ENCODE measurements around the gene ARHGEF19. TPM values are rescaled to one million over a fixed set of nuclear protein-coding genes. Genes with fewer than 3 reads are reported as not detected.
A peak's percentile ranks its signal among the peaks of the same experiment; 100 is the strongest.

Gene ARHGEF19
- total and polyA plus RNA-seq, 9 of the 15 experiments (the other 6 are each of a cell fraction or from before 2014, with no cell fraction given): 0.73 to 21.0 (median 5.2) TPM

DNA sequence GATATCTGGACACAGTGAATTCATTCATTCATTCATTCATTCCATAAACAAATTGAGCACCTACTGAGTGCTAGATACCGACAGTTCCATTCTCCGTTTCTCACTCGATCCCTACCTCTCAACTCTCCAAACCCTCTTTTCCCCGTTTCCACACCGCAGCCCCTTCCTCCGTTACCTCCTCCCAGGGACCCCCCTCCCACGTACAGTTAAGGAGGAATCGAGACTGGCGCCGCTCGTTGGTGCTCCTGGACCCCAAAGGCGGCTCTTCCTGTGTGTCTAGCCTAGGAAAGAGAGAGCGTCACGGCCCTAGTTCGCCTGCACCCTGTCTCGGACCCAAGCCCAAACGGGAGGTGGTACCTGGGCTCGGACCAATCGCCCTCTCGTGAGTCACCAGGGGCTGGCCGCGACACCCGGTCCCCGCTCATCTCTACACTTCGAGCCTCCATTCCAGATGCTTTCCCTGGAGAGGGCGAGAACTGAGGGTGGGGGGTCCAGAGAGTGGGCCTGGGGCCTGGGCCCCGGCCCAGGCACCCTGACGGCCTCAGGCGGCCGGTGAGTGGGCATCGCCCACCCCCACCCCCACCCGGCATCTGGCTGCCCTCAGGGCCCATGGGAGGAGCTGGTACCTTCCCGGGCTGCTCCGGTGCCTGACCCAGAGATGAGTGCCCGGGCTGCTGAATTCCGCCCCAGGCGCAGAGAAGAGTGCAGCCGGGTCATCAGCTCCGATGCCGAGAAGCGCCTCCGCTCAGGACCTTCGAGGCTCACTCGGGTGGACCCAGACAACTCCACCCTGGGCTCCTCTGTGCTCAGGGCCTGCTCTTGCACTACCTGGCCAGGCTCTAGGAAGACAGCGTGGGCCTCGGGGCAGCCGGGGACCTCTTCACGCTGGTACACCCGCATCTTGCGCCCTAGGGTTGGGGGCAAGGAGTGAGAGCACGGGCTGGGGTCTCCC is 4.9 kb downstream of the ARHGEF19 start (continued):
- no peak for TF ChIP-seq XRCC3 (IDR thresholded peaks at IDR 0.05)
- TF ChIP-seq, protein P1, sequence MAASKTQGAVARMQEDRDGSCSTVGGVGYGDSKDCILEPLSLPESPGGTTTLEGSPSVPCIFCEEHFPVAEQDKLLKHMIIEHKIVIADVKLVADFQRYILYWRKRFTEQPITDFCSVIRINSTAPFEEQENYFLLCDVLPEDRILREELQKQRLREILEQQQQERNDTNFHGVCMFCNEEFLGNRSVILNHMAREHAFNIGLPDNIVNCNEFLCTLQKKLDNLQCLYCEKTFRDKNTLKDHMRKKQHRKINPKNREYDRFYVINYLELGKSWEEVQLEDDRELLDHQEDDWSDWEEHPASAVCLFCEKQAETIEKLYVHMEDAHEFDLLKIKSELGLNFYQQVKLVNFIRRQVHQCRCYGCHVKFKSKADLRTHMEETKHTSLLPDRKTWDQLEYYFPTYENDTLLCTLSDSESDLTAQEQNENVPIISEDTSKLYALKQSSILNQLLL (CRISPR knock-in tag; IDR thresholded peaks at IDR 0.05; ENCODE audit: borderline replicate concordance): no peak
- TF ChIP-seq ZNF445 (CRISPR knock-in tag; IDR thresholded peaks at IDR 0.05; ENCODE audit: low read depth): no peak
- peak; percentile 54; the same call in 1 of the 2 replicates for TF ChIP-seq XRCC5 (IDR thresholded peaks at IDR 0.05; ENCODE audit: low read depth, low read length)
- no peak for TF ChIP-seq ZNF75A (CRISPR knock-in tag; IDR thresholded peaks at IDR 0.05)
- TF ChIP-seq ZC3H8 (IDR thresholded peaks at IDR 0.05): no peak
- no peak for TF ChIP-seq MEIS2 (IDR thresholded peaks at IDR 0.05; ENCODE audit: partially characterized antibody)
- no peak for TF ChIP-seq TRIM24 (IDR thresholded peaks at IDR 0.05)
- TF ChIP-seq STAT5B (CRISPR knock-in tag; IDR thresholded peaks at IDR 0.05): 0 out of 2 replicates have a peak, but pooled peaks have one; percentile 42
- 0 out of 2 replicates have a peak, but pooled peaks have one; percentile 8 for TF ChIP-seq ESRRA (IDR thresholded peaks at IDR 0.05; ENCODE audit: borderline replicate concordance, low read depth)
- TF ChIP-seq NFIX (CRISPR knock-in tag; IDR thresholded peaks at IDR 0.05; ENCODE audit: low read depth): no peak
- TF ChIP-seq CHD2 (IDR thresholded peaks at IDR 0.05; ENCODE audit: low read depth, low read length): no peak
- no peak for TF ChIP-seq E2F1 (CRISPR knock-in tag; IDR thresholded peaks at IDR 0.05)
- TF ChIP-seq CREB3L1 (IDR thresholded peaks at IDR 0.05; ENCODE audit: borderline replicate concordance, low read depth): no peak; the same call in 1 of the 2 replicates
- TF ChIP-seq, protein P2, sequence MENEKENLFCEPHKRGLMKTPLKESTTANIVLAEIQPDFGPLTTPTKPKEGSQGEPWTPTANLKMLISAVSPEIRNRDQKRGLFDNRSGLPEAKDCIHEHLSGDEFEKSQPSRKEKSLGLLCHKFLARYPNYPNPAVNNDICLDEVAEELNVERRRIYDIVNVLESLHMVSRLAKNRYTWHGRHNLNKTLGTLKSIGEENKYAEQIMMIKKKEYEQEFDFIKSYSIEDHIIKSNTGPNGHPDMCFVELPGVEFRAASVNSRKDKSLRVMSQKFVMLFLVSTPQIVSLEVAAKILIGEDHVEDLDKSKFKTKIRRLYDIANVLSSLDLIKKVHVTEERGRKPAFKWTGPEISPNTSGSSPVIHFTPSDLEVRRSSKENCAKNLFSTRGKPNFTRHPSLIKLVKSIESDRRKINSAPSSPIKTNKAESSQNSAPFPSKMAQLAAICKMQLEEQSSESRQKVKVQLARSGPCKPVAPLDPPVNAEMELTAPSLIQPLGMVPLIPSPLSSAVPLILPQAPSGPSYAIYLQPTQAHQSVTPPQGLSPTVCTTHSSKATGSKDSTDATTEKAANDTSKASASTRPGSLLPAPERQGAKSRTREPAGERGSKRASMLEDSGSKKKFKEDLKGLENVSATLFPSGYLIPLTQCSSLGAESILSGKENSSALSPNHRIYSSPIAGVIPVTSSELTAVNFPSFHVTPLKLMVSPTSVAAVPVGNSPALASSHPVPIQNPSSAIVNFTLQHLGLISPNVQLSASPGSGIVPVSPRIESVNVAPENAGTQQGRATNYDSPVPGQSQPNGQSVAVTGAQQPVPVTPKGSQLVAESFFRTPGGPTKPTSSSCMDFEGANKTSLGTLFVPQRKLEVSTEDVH (IDR thresholded peaks at IDR 0.05; ENCODE audit: low read depth, partially characterized antibody): no peak
- TF ChIP-seq NR2C1 (IDR thresholded peaks at IDR 0.05): no peak
- TF ChIP-seq NR2C1 (tag; IDR thresholded peaks at IDR 0.05): peak; percentile 33; the same call in 1 of the 2 replicates
- TF ChIP-seq SOX6 (IDR thresholded peaks at IDR 0.05): no peak
- no peak for TF ChIP-seq MEF2D (tag; conservative IDR thresholded peaks at IDR 0.05; ENCODE audit: low read depth)
- TF ChIP-seq HDGF (IDR thresholded peaks at IDR 0.05): peak; percentile 58; the same call in 1 of the 2 replicates
- TF ChIP-seq ZNF175 (CRISPR knock-in tag; IDR thresholded peaks at IDR 0.05; ENCODE audit: low read depth): no peak
- TF ChIP-seq CEBPG (CRISPR knock-in tag; IDR thresholded peaks at IDR 0.05): no peak
- TF ChIP-seq CEBPG (tag; conservative IDR thresholded peaks at IDR 0.05 in 1 of 2, IDR thresholded peaks at IDR 0.05 in 1 of 2): no peak

Data from K562 (cell line).